RKO (cell line): ENCODE measurements around the gene KCNN3.

Experiments used
- DNase-seq: peaks from one replicate; pipeline ENCODE4 v3.0.0-alpha.2; 2016; ENCODE audit warnings: low spot score

Gene KCNN3

GRCh38 chr1:154749078-154749760, 120.9 kb downstream of the KCNN3 start:
- peak; percentile 19 for DNase-seq

- DNase-seq: no peak
Observed at GRCh38 chr1:154748405-154748775, 121.7 kb downstream of the KCNN3 start.

GRCh38 chr1:154747740-154748404, 122.2 kb downstream of the KCNN3 start:
- DNase-seq: no peak

- no peak for DNase-seq
Observed at GRCh38 chr1:154747380-154747739, 122.7 kb downstream of the KCNN3 start.

DNA sequence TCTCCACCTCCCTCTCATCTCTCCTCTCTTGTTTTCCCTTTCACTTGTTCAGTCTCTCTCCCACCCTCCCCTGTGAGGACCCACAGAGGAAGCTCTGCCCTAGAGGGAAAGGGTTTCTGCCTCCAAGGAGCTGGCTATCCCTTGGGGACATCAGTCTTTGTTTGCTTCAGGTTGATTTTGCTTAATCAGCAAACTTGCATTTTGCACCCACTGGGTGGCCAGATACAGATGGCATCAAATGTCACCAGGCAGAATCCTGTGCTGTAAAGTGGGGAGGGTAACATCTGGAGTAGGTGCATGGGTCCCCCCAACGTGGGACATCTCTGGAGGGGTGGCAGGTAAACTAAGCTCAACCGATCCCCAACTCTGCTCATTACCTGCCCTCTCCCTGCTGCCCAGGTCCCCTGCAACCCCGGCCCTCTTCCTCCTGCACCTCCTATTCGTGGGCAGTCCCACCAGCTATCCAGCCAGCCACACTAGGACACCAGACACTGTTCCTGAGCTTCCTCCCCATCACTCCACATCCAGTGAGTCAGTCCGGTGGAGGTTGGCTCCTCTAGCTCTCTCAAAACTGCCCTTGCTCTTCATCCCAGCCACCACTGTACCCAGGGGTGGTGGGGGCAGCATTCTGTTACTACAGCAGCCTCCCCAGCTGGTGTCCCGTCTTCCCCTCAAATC, 123.3 kb downstream of the KCNN3 start:
- DNase-seq: no peak

GRCh38 chr1:154745750-154746425, 124.2 kb downstream of the KCNN3 start:
- DNase-seq: no peak

- DNase-seq: no peak
Observed at GRCh38 chr1:154745286-154745731, 124.8 kb downstream of the KCNN3 start.

DNA sequence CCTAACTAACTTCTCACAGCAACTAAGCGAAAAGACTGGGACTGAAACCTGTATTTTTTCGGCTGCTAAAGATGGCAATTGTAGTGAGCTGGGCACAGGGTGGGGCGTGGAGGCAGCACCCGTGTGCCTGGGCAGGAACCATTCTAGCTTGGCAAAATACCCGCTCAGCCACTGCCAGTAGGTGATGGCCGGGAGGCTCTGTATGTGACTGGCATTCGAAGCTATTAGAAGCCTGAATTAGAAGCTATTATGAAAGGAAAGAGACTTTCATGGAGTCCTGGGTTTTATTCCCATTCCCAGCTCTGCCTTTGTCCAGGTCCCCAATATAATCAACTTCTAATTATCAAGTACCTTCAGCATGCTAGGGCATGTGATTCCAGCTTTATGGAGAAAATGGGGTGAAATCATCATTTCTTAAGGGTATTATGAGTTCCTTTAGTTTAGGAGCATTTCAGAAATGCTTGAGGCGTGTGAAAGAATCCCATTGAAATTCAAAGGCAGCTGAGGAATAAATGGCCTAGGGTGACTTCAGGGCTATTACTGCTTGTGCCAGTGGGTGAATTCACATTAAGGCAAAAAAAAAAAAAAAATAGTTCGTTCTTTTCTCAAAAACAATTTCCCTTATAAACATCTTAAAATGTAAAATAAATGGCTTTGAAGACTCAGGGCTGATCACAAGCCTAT, 125.6 kb downstream of the KCNN3 start:
- no peak for DNase-seq

- DNase-seq: no peak
Observed at GRCh38 chr1:154743526-154744036, 126.5 kb downstream of the KCNN3 start.

- DNase-seq: no peak
Observed at GRCh38 chr1:154742606-154743005, 127.5 kb downstream of the KCNN3 start.

GRCh38 chr1:154741741-154742495, 128.2 kb downstream of the KCNN3 start:
- DNase-seq: no peak

- DNase-seq: no peak
Observed at GRCh38 chr1:154741327-154741726, 128.8 kb downstream of the KCNN3 start.

DNA sequence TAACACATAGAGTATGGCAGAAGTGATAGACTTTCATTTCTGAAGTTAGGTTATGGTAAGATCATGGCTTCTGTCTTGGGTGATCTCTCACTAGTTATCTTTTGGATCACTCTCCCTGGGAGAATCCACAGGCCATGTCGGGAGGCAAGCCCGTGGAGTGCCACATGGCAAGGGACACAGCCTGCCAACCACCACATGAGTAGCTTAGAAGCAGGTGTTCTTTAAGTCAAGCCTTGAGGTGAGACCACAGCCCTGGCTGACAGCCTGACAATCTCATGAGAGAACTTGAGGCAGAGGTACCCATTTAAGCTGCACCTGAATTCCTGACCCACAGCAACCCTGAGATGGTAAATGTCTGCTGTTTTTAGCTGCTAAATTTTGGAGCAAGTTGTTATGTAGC, 130.4 kb downstream of the KCNN3 start:
- DNase-seq: no peak

DNA sequence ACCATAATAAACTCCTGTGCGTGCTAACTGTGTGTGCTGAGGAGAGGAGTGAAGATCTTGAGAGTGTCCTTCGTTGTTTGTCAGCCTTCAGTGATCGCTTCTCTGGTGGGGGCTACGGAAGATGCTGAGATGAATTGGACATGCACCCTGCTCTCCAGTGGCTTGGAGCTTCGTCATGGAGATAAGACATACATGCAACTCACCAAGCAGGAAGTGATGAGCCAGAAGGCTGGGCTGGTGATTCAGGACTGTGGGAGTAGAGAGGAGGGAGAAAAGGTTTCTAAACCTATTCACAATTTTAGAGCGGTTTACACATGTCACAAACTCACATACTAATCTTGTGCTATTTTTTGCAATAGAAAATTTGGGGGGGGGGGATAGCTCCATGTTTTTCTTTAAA, 133.2 kb downstream of the KCNN3 start:
- peak; percentile 78 for DNase-seq

- DNase-seq: no peak
Observed at GRCh38 chr1:154735804-154736168, 134.3 kb downstream of the KCNN3 start.

DNA sequence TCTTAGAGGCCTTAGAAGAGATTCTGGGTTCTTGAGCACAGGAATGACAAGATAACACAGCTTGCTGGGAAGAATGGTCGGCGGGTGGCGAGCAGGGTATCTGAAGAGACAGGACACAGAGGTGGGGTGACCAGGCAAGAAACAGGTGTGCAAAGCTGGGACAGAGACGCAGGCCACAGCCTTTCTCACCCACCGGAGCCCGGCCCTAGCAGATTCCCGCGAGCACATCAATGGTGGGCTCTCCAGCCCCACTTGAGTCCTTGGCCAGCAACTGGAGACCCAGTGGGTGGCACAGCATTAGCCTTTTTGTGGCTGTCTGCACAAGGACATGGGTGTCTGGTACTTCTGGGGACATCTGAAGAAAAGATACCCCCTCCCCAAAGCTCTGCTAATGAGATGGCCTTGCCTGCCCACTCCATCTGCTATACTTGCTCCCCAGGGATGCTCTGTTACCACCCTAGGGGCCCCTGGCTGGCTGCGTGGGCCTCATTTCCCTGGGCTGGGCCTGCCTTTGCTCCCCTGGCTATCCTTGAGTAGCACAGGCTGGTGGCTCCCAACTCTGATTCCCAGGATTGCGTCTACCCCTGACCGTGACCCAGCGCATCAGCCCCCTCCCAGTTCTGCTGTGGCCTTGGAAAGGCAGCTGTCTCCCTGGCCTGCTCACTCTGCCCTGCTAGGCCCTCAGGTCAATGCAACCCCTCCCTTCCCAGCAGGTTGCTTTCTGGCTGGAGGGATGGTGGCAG, 134.8 kb downstream of the KCNN3 start:
- no peak for DNase-seq

GRCh38 chr1:154733621-154734020, 136.5 kb downstream of the KCNN3 start:
- no peak for DNase-seq

DNA sequence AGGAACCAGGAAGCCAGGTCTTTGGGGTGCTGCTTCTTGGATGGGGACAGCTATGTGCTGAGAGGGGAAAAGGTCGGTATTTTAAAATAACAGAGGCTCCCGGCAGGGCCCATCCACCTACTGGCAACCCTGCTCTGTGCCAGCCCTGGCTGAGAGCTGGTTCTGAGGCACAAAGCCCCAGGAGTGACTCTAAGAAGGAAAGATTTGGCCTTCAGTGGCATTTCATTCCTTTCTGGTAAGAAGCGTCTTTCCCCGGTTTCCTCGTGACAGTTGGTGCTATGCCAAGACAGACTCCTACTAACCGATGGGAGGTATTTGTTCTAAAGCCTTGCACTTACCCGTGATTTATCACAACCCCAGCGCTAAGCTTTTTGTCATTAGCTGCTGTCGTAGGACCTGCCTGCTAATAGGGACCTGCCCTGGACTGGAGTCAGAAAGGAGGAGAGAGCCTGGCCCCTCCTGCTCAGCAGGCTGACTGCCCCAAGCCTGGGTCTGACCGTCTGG, 139.0 kb downstream of the KCNN3 start:
- no peak for DNase-seq

DNA sequence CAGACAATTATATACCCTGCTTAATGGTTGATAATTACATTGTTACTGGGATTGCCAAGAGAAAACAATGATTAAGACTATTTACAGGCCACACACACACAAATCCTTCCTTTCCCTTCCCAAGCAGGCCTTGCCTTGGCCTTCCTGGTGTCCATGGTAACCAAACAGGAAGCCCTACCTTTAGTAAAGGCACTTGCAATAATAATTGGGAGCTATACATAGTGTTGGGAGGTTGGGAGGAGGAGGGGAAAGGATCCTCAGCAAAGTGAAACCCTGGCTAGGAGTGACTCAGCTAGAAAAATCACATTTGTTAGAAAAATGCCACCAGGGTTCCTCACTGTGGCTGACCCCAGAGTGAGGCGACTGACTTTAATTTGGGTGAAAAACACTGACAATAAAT, 139.8 kb downstream of the KCNN3 start:
- DNase-seq: no peak

DNA sequence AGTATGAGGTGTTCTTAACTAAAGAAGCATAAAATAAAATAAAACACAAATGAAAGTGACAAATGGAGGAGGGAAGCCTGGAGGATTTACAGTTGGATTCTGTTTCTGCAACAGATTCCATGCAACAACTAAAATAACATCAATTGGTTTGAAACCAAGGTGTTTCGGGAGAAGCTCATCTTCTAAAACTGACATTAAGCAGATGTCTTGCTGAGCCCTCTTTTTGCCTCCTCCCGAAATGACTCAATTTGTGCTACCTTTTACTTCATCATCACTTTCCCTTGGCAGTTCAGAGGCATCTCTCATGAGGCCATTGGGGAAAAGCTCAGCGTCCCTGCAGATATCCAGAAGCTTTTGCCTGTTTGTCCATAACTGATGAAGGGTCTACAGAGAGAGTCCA, 140.5 kb downstream of the KCNN3 start:
- DNase-seq: no peak
